Colon (tissue), 2 donors: Measurements from ENCODE around the gene GLIPR1.
A peak's percentile ranks its signal among the peaks of the same experiment; 100 is the strongest.
"Not testable (repeated sequence)": the region's sequence is repeated elsewhere in the genome, so short reads cannot be mapped to it uniquely, and the experiment has no call there.

Experiments used
- FAIRE-seq: peaks from 2 replicates; lab custom pipeline; 2012; peaks lifted over from hg19 to GRCh38; lab: Jason Lieb, UNC
- donor health status: control.
- donor health status: control.

The GLIPR1 gene

DNA sequence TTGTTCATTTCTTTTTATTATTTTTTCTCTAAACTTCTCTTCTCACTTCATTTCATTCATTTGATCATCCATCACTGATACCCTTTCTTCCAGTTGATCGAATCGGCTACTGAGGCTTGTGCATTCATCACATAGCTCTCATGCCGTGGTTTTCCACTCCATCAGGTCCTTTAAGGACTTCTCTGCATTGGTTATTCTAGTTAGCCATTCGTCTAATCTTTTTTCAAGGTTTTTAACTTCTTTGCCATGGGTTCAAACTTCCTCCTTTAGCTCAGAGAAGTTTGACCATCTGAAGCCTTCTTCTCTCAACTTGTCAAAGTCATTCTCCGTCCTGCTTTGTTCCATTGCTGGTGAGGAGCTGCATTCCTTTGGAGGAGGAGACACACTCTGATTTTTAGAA is 41.6 kb downstream of the GLIPR1 start:
- not testable (repeated sequence) for FAIRE-seq

DNA sequence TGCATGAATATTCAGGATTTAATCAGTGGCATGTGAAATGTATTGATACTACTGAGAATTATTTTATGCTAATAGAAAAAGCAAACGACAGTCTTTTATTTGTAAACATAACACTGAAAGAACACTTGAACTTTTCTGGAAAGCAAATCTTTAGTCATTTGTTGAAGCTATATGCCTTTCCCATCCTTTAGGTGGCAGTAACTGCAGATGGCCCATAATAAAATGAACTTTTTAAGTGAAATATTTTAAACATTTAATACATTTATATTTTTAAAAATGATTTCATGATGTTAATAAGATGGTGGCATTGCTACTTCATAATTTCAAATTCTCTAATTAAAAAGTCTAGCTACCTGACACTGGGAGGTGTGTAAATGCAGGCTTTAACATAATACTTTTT is 44.7 kb downstream of the GLIPR1 start:
- no peak for FAIRE-seq

GRCh38 chr12:75526655-75527511 is 46.3 kb downstream of the GLIPR1 start:
- FAIRE-seq, result no peak

DNA sequence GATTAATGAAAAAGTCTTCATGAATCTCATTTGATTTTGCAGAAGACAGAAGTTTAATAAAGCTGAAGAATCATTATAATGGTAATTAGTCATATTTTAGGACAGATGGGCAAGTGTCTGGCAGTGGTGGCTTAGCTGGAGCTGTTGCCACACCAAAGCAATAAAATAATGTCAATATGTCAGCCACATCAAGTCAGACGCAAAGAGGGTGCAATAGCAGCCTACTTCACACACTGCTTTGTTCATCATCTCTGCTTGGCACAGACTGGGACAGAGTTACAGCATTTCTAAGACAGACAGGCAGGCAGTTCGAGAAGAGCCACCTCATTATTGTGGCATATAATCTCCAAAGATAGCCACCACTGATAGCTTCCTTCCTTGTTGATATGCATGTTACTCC is 47.7 kb downstream of the GLIPR1 start:
- no peak for FAIRE-seq

GRCh38 chr12:75528692-75529091 is 48.1 kb downstream of the GLIPR1 start:
- FAIRE-seq, result no peak

DNA sequence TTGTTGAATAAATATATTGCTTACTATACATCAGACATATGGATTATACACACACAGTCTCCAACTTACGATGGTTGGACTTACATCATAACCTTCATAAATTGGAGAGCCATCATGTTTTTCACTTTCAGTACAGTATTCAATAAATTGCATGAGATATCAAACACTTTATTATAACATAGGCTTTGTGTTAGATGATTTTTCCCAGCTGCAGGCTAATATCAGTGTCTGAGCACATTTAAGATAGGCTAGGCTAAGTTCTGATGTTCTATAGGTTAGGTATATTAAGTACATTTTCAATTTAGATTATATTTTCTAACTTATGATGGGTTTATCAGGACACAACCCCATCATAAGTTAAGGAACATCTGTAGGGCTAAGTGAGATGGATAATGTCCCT is 48.8 kb downstream of the GLIPR1 start:
- FAIRE-seq, result no peak

GRCh38 chr12:75529826-75530225 is 49.3 kb downstream of the GLIPR1 start:
- FAIRE-seq, result no peak

DNA sequence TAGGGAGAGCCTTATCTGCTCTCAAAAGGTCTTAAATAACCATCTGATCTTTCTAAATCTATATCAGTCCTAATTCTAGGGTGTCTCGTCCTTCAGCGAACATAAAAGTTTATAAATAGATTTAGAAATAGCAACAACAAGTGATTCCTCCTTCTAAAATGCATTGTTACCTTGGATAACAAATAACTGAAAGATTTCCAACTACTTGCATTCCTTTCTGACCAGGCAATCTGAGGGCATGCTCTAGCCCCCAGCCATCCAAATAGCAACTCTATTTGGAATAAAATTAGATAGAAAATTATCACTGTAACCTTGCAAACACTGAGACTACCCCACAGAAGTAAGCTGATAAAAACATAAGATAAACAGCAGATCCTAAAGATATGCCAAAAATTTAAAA is 52.7 kb downstream of the GLIPR1 start:
- FAIRE-seq, result no peak

GRCh38 chr12:75539889-75540288 is 59.3 kb downstream of the GLIPR1 start:
- no peak for FAIRE-seq

DNA sequence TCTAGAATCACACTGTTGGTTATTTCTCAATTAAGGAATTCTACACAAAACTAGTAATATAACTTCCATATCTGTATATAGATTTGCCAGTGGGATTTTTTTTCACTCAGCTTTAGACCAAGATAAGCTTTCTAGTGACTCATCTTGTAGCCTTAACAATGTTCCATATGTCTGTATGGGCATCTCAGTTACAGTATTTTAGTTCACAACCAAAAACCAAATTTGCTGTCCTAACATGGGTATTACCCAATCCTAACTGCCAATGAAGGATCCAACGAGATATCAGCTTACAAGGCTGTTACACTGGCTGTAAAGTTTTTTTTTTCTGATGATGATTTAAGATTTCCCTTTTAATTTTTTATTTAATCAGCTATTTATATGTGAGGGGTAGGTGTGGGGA is 62.4 kb downstream of the GLIPR1 start:
- FAIRE-seq, result no peak

DNA sequence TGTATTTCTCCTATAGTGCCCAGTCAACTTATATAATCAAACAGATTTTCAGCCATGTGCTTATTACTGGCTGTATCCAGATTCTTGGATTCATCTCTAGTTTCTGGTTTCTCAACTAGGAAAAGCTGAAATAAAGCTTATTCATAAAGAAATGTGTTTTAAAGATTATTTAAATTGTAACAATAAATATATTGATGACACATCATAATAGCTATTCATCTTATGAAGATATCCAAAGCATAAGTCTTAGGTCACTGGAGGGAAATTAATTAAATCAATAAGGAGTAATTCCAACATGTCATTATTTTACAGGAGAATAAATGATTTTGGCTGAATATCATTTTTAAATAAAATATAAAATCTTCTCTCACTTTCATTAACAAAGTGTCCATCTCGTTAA is 63.0 kb downstream of the GLIPR1 start:
- peak; percentile 14 for FAIRE-seq

- no peak for FAIRE-seq
Measured at GRCh38 chr12:75545636-75546035, 65.1 kb downstream of the GLIPR1 start.

DNA sequence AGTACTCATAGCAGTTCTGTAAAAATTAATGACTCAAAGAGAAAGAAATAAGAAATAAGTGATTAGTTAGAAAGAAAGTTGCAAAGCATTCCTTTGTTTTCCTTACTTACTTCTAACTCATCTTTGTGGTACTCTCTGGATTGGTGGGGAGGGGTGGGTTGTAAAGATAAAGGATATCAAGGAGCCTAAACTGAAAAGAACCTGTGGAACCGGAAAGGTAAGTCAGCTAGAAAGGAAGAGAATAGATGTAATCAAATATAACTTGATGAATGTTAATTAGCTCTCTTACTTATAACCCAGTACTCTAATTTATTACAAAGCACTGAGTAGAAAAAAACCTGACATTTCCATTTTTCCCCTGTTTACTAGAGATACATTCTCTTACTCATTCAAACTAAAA is 68.3 kb downstream of the GLIPR1 start:
- no peak for FAIRE-seq

DNA sequence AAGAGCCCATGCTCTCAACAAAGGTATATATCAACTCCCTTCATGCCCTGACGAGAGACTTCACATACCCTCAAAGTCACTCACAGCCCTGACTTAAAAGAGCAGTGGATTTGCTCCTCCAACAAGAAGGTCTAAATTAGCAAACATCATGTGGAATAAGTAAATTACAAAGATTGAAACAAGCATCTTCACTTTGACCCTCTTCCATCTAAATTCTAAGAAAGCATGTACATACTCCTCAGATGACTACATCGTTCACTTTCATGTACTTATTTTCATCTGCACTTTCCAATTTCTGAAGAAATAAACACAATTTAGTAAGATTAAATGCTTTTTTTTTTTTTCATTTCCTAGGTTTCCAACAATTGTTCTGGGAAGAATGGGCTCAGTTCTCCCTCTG is 69.4 kb downstream of the GLIPR1 start:
- FAIRE-seq, result no peak

DNA sequence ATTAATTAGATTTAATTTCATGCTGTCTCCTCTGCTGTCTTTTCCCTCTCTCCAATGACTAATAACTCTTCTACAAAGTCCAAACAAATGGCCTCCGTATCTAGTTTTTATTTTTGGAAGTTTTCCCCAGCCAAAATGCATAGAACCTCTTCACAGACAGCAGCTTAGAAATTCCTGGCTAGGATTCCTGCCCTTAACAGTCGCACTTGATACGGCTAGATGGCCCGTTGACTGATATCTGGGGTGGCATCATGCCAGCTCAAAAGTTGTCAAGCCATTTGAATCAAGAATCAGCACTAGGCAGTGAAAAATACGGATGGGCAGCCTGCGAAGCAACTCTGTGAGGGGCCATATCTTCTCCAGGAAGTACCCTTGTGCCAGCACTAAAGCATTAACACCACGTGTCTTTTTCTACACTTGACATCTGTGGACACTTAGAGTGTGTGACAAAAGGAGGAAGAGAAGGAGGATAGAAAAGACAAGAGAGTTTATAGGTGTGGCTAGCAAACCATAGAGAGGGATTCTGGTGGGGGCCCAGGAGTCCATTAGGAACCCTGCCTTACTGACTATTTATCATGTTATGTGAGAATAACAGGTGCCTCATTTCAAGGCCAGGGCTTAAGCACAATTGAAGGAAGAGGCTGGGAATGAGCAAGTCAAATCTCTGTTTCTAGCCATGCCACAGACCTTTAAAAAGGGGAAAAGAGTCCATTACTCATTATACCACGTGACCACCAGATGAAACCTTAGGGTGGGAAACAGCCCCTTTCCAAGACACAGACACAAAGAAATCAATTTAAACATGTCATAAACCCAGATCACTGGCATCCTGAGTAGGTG is 70.1 kb downstream of the GLIPR1 start:
- FAIRE-seq, result no peak

DNA sequence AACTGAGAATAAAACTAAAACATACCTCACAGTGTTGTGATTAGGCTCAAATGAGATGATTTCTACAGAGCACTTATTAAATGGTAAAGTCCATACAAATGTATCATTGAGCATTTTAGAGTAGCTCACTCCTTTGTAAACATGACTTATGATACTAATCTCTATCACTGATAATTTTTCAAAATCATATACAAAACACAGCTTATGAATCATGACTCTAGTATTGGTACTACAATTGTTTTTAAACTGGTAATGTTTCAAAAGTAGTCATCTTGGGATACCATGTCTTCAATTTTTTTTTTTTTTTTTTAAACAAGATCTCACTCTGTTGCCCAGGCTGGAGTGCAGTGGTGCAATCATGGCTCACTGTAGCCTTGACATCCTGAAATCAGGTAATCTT is 70.9 kb downstream of the GLIPR1 start:
- no peak for FAIRE-seq

GRCh38 chr12:75553398-75553797 is 72.8 kb downstream of the GLIPR1 start:
- FAIRE-seq, result no peak
